Loucy (cell line): ENCODE data around the gene OBP2B.
"Not testable (repeated sequence)": the region's sequence is repeated elsewhere in the genome, so short reads cannot be mapped to it uniquely, and the experiment has no call there.

Experiments
- H2AFZ ChIP-seq: fragments of 200-600 bp; sonication (generic); 2 replicates; pipeline ENCODE4 v1.6.0; 2016; ENCODE audit warnings: antibody characterized with exemption, mild to moderate bottlenecking, low read length, moderate library complexity
- H3F3A ChIP-seq: fragments of 200-600 bp; 2 replicates; pipeline ENCODE4 v1.6.0; 2016; ENCODE audit warnings: antibody characterized with exemption, low read depth, mild to moderate bottlenecking
- H3K27me3 ChIP-seq: fragments of 200-600 bp; sonication (generic); 2 replicates; pipeline ENCODE4 v1.6.1; 2014; ENCODE audit warnings: low read length, mild to moderate bottlenecking; ENCODE audit not compliant: insufficient read depth, poor library complexity, severe bottlenecking
- H3K36me3 ChIP-seq: fragments of 200-600 bp; sonication (generic); 2 replicates; pipeline ENCODE4 v1.6.1; 2016; ENCODE audit warnings: low read length; ENCODE audit not compliant: insufficient read depth
- H3K4me1 ChIP-seq: fragments of 200-600 bp; sonication (generic); 2 replicates; pipeline ENCODE4 v1.5.1; 2014; ENCODE audit warnings: low read length, mild to moderate bottlenecking; ENCODE audit not compliant: insufficient read depth, poor library complexity, severe bottlenecking
- H3K4me2 ChIP-seq: fragments of 200-600 bp; sonication (generic); 2 replicates; pipeline ENCODE4 v1.6.0; 2014; ENCODE audit warnings: antibody characterized with exemption, low read length, low read depth, mild to moderate bottlenecking; ENCODE audit not compliant: poor library complexity, severe bottlenecking
- H3K4me3 ChIP-seq: fragments of 200-600 bp; sonication (generic); 2 replicates; pipeline ENCODE4 v1.5.1; 2014; ENCODE audit warnings: low read length, mild to moderate bottlenecking, mixed read lengths; ENCODE audit not compliant: poor library complexity, severe bottlenecking
- H3K79me2 ChIP-seq: fragments of 200-600 bp; sonication (generic); 2 replicates; pipeline ENCODE4 v1.6.1; 2014; ENCODE audit warnings: low read length; ENCODE audit not compliant: insufficient read depth
- H3K9ac ChIP-seq: fragments of 200-600 bp; sonication (generic); 2 replicates; pipeline ENCODE4 v1.6.0; 2014; ENCODE audit warnings: mild to moderate bottlenecking, low read depth, low read length, moderate library complexity; ENCODE audit not compliant: poor library complexity, severe bottlenecking
- H3K9me2 ChIP-seq: fragments of 200-600 bp; sonication (generic); replicated peaks from 2 replicates; pipeline ENCODE4 v1.6.1; 2016; ENCODE audit warnings: low read depth, low read length, mixed read lengths
- H3K9me3 ChIP-seq: fragments of 200-600 bp; sonication (generic); 2 replicates; pipeline ENCODE4 v1.6.1; 2014; ENCODE audit warnings: mild to moderate bottlenecking, antibody characterized with exemption, low read length, low read depth; ENCODE audit not compliant: insufficient read depth
- H4K20me1 ChIP-seq: fragments of 200-600 bp; sonication (generic); 2 replicates; pipeline ENCODE4 v1.6.0; 2014; ENCODE audit warnings: antibody characterized with exemption, low read length, mild to moderate bottlenecking; ENCODE audit not compliant: insufficient read depth, poor library complexity, severe bottlenecking
- CTCF ChIP-seq: fragments of 200-600 bp; sonication (generic); conservative IDR thresholded peaks from 2 replicates; pipeline ENCODE4 v1.5.1; 2014; ENCODE audit warnings: mild to moderate bottlenecking, antibody characterized with exemption, low read length
- EZH2phosphoT487 ChIP-seq: fragments of 200-600 bp; IDR thresholded peaks from 2 replicates; pipeline ENCODE4 v1.6.1; 2018; ENCODE audit warnings: antibody characterized with exemption, mild to moderate bottlenecking, moderate library complexity, borderline replicate concordance

The OBP2B gene

GRCh38 chr9:133230093-133230492 is 21.0 kb upstream of the OBP2B start:
- Histone ChIP-seq H3K36me3 (no peaks in the 10 kb centered on the region), H3F3A (no peaks in the 10 kb centered on the region), H3K9me3 (no peaks in the 10 kb centered on the region), H3K4me3 (no peak overlapping the region), H3K9ac (no peak overlapping the region), H3K4me2 (no peak overlapping the region), H4K20me1 (no peaks in the 10 kb centered on the region), H2AFZ (no peak overlapping the region), H3K9me2 (no peaks in the 10 kb centered on the region), H3K79me2 (no peaks in the 10 kb centered on the region), H3K4me1 (no peaks in the 10 kb centered on the region), H3K27me3 (no peaks in the 10 kb centered on the region)
- TF ChIP-seq EZH2phosphoT487 (no peak), CTCF (no peak)

- not testable (repeated sequence) for H3K9me3 ChIP-seq, H3F3A ChIP-seq, H3K9me2 ChIP-seq, H3K9ac ChIP-seq, H3K4me1 ChIP-seq, H2AFZ ChIP-seq, H4K20me1 ChIP-seq, H3K36me3 ChIP-seq, H3K4me2 ChIP-seq, H3K79me2 ChIP-seq, H3K27me3 ChIP-seq, H3K4me3 ChIP-seq
Observed at GRCh38 chr9:133228474-133229193, 19.6 kb upstream of the OBP2B start.

GRCh38 chr9:133227996-133228395 is 18.9 kb upstream of the OBP2B start:
- H3K4me2 ChIP-seq, H3K9me3 ChIP-seq, H2AFZ ChIP-seq, H3K36me3 ChIP-seq, H3K4me3 ChIP-seq, H3K9ac ChIP-seq, H3K4me1 ChIP-seq, H3K79me2 ChIP-seq, H3K27me3 ChIP-seq, H4K20me1 ChIP-seq, H3F3A ChIP-seq, H3K9me2 ChIP-seq: not testable (repeated sequence)

- Histone ChIP-seq H3K4me1 (no peaks in the 10 kb centered on the region), H3K9me3 (no peaks in the 10 kb centered on the region), H2AFZ (no peak overlapping the region), H3K9ac (no peak overlapping the region), H3K36me3 (no peaks in the 10 kb centered on the region), H3K79me2 (no peaks in the 10 kb centered on the region), H3K4me2 (no peak overlapping the region), H4K20me1 (no peaks in the 10 kb centered on the region), H3K27me3 (no peaks in the 10 kb centered on the region), H3F3A (no peaks in the 10 kb centered on the region), H3K9me2 (no peaks in the 10 kb centered on the region), H3K4me3 (no peak overlapping the region)
- no peak for TF ChIP-seq CTCF
- no peak for TF ChIP-seq EZH2phosphoT487
Observed at GRCh38 chr9:133227242-133227860, 18.3 kb upstream of the OBP2B start.
